GM12878 (cell line): ENCODE results near the gene PIWIL4. TPM values are rescaled to one million over a fixed set of nuclear protein-coding genes. Genes with fewer than 3 reads are reported as not detected.

Source experiments
- CBFB ChIP-seq: IDR thresholded peaks from 2 replicates; pipeline ENCODE4 v1.6.1; 2016; ENCODE audit warnings: antibody characterized with exemption, low read depth
- NR2C1 ChIP-seq: fragments of 450-650 bp; IDR thresholded peaks from 2 replicates; pipeline ENCODE4 v1.6.1; 2017; ENCODE audit warnings: antibody characterized with exemption, mild to moderate bottlenecking, moderate library complexity
- NR2F1 ChIP-seq: fragments of 450-650 bp; conservative IDR thresholded peaks from 2 replicates; pipeline ENCODE4 v1.6.1; 2017; ENCODE audit warnings: mild to moderate bottlenecking
- SIN3A ChIP-seq: IDR thresholded peaks from 2 replicates; pipeline ENCODE4 v1.6.1; 2012; ENCODE audit warnings: low read depth, low read length, improper control_type of control experiment
- SUZ12 ChIP-seq: fragments of 200-600 bp; sonication (generic); IDR thresholded peaks from one replicate; pipeline ENCODE4 v1.6.1; 2018; ENCODE audit warnings: antibody characterized with exemption, mild to moderate bottlenecking; ENCODE audit not compliant: unreplicated experiment
- TCF7 ChIP-seq: IDR thresholded peaks from 2 replicates; pipeline ENCODE4 v1.6.1; 2014; ENCODE audit warnings: antibody characterized with exemption, borderline replicate concordance
- ZNF622 ChIP-seq: fragments of 450-650 bp; IDR thresholded peaks from 2 replicates; pipeline ENCODE4 v1.6.1; 2017; ENCODE audit warnings: mild to moderate bottlenecking, inconsistent platforms
- ZSCAN29 ChIP-seq: fragments of 450-650 bp; IDR thresholded peaks from 2 replicates; pipeline ENCODE4 v1.6.1; 2017; ENCODE audit warnings: mild to moderate bottlenecking, moderate library complexity
- polyA plus RNA-seq, 11 experiments: library from polyadenylated mRNA; depleted of rRNA in 4 of 11; unstranded in 6 of 11; stranded (reverse) in 5 of 11; fragments of >200 nt; fragmentation: Nextera tagmentation in 4 of 11; fragmentation: Illumina TruSeq in 1 of 11; extraction: Ambion mirVana in 4 of 11; extraction: Trizol in 1 of 11; gene quantifications; 1 replicate in 1 of 11; 2 replicates in 10 of 11; pipeline versions ENCODE4 v1.2.1 to v1.2.3, GENCODE V29; 2011 to 2016; ENCODE audit warnings: inconsistent platforms in 2 of 11, missing spikeins in 2 of 11, low read depth in 1 of 11
- total RNA-seq, 4 experiments: library from RNA; depleted of rRNA in 3 of 4; stranded (reverse); fragments of >200 nt in 3 of 4; fragmentation: Illumina TruSeq in 1 of 4; extraction: Trizol in 1 of 4; gene quantifications; 2 replicates each; pipeline versions ENCODE4 v1.2.1 to v1.2.3, GENCODE V29; 2013 to 2021
- TF ChIP-seq, protein P1 (sequence below): IDR thresholded peaks from 2 replicates; pipeline ENCODE4 v1.6.1; 2011; ENCODE audit warnings: low read depth, mild to moderate bottlenecking, low read length, moderate library complexity, borderline replicate concordance; ENCODE audit errors: extremely low read depth
- TF ChIP-seq, protein P2 (sequence below): fragments of 450-650 bp; IDR thresholded peaks from 2 replicates; pipeline ENCODE4 v1.6.1; 2014; ENCODE audit warnings: mild to moderate bottlenecking
- TF ChIP-seq, protein P3 (sequence below): fragments of 450-650 bp; IDR thresholded peaks from 2 replicates; pipeline ENCODE4 v1.6.1; 2017; ENCODE audit warnings: low read depth, mild to moderate bottlenecking, moderate library complexity

Gene PIWIL4
- total and polyA plus RNA-seq, 10 of the 15 experiments (the other 5 are each of a cell fraction or from before 2014, with no cell fraction given), result 0.23 to 13.3 (median 0.47) TPM

DNA sequence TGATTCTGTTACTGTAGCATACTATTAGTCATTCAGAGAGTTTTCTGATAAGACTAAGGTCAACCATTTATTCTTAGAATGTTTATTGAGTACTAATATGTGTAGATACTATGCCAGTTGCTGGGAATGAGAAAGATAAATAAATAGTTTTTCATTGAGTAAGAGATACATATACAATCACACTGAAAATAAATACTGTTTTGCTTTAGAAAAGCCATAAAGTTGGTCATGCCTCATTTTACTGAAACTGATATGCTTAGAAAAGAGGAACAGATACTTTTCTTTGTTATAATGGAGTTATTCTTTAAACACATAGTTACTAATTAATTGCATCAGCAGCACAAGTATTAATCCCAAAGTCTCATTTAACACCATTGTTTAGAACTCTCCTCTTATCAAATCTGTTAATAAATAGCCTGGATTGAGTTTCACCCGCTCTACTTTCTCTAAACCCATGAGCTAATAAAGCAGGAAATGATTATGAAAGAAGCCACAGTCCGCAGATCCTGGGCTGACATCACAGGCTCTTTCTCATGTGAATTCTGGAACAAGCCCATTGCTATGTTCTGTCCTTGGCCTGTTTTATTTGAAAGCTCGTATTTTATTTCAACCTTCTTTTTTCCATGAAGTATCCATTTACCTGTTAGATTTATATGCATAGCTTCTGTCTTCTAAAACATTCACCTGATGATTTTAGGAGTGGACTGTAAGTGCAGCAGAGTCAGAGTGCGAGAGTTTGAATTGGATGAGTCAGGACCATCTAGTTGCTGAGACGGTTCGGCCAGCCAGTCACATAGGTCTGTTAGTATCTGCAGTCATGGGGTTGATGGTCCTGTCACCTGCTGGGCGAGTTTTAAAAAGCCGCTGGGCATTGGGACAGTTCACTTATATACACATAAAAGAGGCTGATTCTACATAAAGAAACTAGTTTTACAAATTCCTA, 35.5 kb downstream of the PIWIL4 start (continued):
- TF ChIP-seq, protein P1, sequence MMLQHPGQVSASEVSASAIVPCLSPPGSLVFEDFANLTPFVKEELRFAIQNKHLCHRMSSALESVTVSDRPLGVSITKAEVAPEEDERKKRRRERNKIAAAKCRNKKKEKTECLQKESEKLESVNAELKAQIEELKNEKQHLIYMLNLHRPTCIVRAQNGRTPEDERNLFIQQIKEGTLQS, result no peak
- no peak for TF ChIP-seq CBFB
- no peak for TF ChIP-seq ZNF622
- no peak for TF ChIP-seq SUZ12
- TF ChIP-seq, protein P2, sequence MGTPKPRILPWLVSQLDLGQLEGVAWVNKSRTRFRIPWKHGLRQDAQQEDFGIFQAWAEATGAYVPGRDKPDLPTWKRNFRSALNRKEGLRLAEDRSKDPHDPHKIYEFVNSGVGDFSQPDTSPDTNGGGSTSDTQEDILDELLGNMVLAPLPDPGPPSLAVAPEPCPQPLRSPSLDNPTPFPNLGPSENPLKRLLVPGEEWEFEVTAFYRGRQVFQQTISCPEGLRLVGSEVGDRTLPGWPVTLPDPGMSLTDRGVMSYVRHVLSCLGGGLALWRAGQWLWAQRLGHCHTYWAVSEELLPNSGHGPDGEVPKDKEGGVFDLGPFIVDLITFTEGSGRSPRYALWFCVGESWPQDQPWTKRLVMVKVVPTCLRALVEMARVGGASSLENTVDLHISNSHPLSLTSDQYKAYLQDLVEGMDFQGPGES, result no peak
- peak; percentile 60; the same call in 1 of the 2 replicates for TF ChIP-seq NR2F1
- TF ChIP-seq, protein P3, sequence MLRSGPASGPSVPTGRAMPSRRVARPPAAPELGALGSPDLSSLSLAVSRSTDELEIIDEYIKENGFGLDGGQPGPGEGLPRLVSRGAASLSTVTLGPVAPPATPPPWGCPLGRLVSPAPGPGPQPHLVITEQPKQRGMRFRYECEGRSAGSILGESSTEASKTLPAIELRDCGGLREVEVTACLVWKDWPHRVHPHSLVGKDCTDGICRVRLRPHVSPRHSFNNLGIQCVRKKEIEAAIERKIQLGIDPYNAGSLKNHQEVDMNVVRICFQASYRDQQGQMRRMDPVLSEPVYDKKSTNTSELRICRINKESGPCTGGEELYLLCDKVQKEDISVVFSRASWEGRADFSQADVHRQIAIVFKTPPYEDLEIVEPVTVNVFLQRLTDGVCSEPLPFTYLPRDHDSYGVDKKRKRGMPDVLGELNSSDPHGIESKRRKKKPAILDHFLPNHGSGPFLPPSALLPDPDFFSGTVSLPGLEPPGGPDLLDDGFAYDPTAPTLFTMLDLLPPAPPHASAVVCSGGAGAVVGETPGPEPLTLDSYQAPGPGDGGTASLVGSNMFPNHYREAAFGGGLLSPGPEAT, result peak; percentile 89
- TF ChIP-seq ZSCAN29, result no peak
- no peak for TF ChIP-seq NR2C1
- no peak for TF ChIP-seq SIN3A
- 0 out of 2 replicates have a peak, but pooled peaks have one; percentile 35 for TF ChIP-seq TCF7
